ENCODE measurements around the gene TRPV2.
A peak's percentile ranks its signal among the peaks of the same experiment; 100 is the strongest.

TRPV2 gene

GRCh38 chr17:16425698-16426659 is 10.6 kb downstream of the TRPV2 start:
- no peak for TF ChIP-seq GATA2 (IDR thresholded peaks at IDR 0.05; ENCODE audit: low read depth, low read length)
- TF ChIP-seq GATA3 (IDR thresholded peaks at IDR 0.05; ENCODE audit: low read depth, low read length) = no peak

- TF ChIP-seq GATA2 (IDR thresholded peaks at IDR 0.05; ENCODE audit: low read depth, low read length) (no peak), GATA3 (IDR thresholded peaks at IDR 0.05; ENCODE audit: low read depth, low read length) (no peak)
Observed at GRCh38 chr17:16427020-16427419, 11.6 kb downstream of the TRPV2 start.

DNA sequence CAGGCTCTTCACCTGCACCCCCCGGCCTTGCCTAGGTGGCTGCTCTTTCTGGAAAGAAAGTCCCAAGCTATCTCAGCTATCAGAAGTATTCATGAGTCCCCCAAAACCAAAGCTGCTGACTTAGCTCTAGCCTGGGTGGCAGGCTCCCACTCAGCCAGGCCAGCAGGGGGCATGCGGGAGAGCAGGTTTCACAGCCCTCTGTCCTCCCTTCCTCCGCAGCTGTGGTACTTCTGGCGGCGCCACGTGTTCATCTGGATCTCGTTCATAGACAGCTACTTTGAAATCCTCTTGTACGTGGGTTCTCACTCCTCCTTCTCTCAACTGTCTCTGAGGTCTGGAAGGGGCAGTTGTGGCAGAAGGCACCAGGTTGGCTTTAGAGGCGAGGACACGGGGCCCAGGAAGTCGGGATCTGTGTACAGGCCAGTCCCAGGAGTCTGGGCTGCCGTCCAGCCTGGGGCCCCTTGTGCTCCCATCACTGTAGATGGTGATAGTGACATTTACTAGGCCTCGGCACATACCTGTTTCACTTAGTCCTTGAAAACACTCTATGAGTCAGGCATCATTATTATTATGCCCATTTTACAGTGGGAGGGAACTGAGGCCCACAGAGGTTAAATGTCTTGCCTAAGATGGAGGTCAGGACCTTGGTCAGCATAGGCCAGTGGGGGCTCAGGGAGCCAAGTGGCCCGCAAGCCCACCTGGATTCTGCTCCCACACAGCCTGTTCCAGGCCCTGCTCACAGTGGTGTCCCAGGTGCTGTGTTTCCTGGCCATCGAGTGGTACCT is 12.9 kb downstream of the TRPV2 start:
- TF ChIP-seq GATA2 (IDR thresholded peaks at IDR 0.05; ENCODE audit: low read depth, low read length) (no peak), GATA3 (IDR thresholded peaks at IDR 0.05; ENCODE audit: low read depth, low read length) (no peak)

GRCh38 chr17:16429083-16429482 is 13.7 kb downstream of the TRPV2 start:
- TF ChIP-seq GATA2 (IDR thresholded peaks at IDR 0.05; ENCODE audit: low read depth, low read length) = no peak
- no peak for TF ChIP-seq GATA3 (IDR thresholded peaks at IDR 0.05; ENCODE audit: low read depth, low read length)

DNA sequence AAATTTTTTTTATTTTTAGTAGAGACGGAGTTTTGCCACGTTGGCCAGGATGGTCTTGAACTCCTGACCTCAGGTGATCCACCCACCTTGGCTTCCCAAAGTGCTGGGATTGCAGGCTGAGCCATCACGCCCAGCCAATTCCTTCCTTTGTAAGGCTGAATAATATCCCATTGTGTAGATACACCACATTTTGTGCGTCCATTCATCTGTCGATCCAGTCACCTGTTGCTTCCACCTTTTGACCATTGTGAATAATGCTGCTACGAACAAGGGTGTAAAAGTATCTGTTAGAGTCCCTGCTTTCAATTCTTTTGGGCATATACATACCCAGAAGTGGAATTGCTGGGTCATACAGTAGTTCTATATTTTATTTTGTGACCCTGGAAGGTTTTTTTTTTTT is 15.3 kb downstream of the TRPV2 start:
- TF ChIP-seq GATA2 (IDR thresholded peaks at IDR 0.05; ENCODE audit: low read depth, low read length) (no peak), GATA3 (IDR thresholded peaks at IDR 0.05; ENCODE audit: low read depth, low read length) (no peak)

DNA sequence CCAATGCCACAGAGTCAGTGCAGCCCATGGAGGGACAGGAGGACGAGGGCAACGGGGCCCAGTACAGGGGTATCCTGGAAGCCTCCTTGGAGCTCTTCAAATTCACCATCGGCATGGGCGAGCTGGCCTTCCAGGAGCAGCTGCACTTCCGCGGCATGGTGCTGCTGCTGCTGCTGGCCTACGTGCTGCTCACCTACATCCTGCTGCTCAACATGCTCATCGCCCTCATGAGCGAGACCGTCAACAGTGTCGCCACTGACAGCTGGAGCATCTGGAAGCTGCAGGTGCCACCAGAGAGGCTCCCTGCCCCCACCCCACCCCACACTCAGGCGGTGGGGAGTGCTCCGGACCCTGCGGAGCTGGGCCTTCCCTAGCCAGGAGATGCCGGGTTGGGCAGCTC is 16.6 kb downstream of the TRPV2 start:
- TF ChIP-seq GATA2 (IDR thresholded peaks at IDR 0.05; ENCODE audit: low read depth, low read length) = no peak
- TF ChIP-seq GATA3 (IDR thresholded peaks at IDR 0.05; ENCODE audit: low read depth, low read length) = no peak

DNA sequence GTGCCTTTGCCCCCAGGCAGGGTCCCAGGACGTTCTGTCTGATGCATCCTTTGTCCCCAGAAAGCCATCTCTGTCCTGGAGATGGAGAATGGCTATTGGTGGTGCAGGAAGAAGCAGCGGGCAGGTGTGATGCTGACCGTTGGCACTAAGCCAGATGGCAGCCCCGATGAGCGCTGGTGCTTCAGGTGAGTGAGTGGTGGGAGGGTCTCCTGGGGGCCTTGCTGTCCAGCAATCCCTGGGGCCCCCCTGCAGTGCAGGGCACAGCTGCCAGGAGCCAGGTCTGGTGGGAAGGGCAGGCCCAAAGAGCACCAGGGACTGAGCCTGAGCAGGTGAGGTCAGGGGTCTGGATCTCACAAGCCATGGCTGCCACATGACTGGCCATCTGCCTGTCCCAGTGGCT is 18.1 kb downstream of the TRPV2 start:
- TF ChIP-seq GATA2 (IDR thresholded peaks at IDR 0.05; ENCODE audit: low read depth, low read length) (no peak), GATA3 (IDR thresholded peaks at IDR 0.05; ENCODE audit: low read depth, low read length) (no peak)

DNA sequence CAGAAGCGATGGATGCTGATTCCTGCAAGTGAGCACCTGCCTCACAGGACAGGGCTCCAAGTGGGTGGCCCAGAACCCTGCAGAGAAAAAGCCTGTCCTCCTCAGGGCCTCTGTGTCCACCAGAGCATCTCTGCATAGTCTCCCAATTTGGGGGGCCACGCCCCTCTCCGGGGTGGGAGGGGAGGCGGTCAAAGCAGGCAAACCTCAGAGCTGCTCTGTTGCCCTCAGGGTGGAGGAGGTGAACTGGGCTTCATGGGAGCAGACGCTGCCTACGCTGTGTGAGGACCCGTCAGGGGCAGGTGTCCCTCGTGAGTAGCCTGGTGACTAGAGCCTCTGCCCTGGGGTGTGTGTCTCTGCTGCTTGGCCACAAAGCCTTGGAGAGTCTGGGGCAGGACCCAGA is 19.3 kb downstream of the TRPV2 start:
- TF ChIP-seq GATA2 (IDR thresholded peaks at IDR 0.05; ENCODE audit: low read depth, low read length) (no peak), GATA3 (IDR thresholded peaks at IDR 0.05; ENCODE audit: low read depth, low read length) (no peak)

GRCh38 chr17:16435925-16436886 is 20.8 kb downstream of the TRPV2 start:
- no peak for TF ChIP-seq GATA2 (IDR thresholded peaks at IDR 0.05; ENCODE audit: low read depth, low read length)
- TF ChIP-seq GATA3 (IDR thresholded peaks at IDR 0.05; ENCODE audit: low read depth, low read length) = no peak

GRCh38 chr17:16437083-16437482 is 21.7 kb downstream of the TRPV2 start:
- TF ChIP-seq GATA2 (IDR thresholded peaks at IDR 0.05; ENCODE audit: low read depth, low read length) (no peak), GATA3 (IDR thresholded peaks at IDR 0.05; ENCODE audit: low read depth, low read length) (no peak)

DNA sequence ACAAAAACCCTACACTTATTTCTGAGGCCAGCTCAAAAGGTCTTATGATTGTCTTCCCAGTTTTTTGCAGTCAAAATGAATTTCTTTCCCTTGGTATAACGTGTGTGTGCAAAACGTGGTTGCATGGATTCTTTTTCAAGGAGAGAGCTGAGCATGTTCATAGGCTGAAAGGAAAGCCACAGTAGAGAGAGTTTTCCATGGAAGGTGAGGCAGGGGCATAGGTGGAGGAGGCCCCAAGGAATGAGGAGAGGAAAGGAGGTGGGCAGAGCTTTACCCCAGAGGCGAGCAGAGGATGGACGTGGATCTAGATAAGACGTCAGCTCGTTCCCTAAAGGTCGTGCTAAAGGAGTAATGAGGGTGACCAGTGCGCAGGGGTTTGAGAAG is 22.8 kb downstream of the TRPV2 start:
- TF ChIP-seq GATA2 (IDR thresholded peaks at IDR 0.05; ENCODE audit: low read depth, low read length) = no peak
- TF ChIP-seq GATA3 (IDR thresholded peaks at IDR 0.05; ENCODE audit: low read depth, low read length) = no peak

DNA sequence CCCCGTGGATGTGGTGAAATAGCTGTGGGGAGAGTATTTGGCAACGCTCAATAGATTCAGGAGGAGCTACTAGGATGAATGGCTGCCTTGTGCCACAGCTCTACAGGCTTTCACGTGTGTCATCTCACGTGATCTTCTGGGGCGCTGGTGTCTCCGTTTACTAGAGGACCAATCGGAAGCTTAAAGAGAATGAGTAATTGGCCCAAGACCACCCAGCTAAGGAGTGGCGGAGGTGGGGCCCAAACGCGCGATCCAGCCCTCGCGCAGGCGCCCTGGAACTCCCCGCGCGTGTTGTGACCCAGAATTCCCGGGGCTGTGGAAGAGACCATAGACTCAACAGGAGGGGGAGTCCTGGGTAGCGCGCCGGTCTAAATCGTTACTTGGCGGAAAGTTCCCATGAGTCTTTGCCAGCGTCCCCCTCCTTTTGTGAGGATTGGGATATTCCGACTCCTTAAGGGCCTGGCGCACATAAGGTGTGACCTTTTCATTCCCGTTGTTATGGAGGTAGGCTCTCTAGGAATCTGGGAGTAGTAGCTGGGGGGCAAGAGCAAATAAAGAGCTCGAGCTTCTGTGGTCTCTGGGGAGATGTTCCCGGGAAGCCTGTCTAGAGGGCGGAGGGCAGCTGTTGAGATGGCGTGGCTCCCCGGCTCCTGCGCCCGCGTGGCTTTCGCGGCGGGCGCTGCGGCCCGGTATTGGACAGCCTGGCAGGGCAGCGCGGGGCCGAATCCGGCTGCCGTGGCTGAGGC is 23.4 kb downstream of the TRPV2 start:
- TF ChIP-seq GATA3 (IDR thresholded peaks at IDR 0.05; ENCODE audit: low read depth, low read length) (no peak), GATA2 (IDR thresholded peaks at IDR 0.05; ENCODE audit: low read depth, low read length) (peak; percentile 21; the same call in 1 of the 2 replicates)

DNA sequence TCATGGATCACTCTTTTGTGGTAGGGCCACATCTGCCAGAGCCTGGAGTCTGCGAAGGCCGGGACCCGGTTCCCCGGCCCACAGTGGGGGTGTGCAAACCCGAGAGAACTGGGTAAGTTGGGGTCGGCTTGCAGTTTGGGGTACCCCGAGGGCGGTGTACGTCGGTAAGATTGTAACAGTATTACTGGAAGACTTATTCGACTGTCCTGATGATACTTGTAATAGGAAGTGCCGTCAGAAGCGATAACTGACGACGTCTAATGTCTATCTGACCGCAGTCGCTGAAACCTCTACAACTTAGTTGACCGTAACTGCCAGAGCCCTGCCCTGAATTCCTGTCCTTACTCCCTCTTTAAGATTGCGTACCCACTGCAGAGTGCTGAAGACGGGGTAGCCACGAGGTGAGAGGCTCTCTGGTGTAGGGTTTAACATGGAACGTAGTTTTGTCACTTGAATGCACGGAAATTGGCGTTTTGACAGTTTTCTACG is 24.0 kb downstream of the TRPV2 start:
- TF ChIP-seq GATA2 (IDR thresholded peaks at IDR 0.05; ENCODE audit: low read depth, low read length) (no peak), GATA3 (IDR thresholded peaks at IDR 0.05; ENCODE audit: low read depth, low read length) (no peak)
